ENCODE data around the gene HYDIN. TPM values are rescaled to one million over a fixed set of nuclear protein-coding genes. Genes with fewer than 3 reads are reported as not detected.
"Not testable (repeated sequence)": the region's sequence is repeated elsewhere in the genome, so short reads cannot be mapped to it uniquely, and the experiment has no call there.

The HYDIN gene
- total RNA-seq, 4 donors from 2014 or later: 0.40 to 1.1 (median 0.47) TPM; not detected in 1

- not testable (repeated sequence) for H3K9me3 ChIP-seq; DNase-seq (ENCODE audit: low spot score in 2 of 2); H3K36me3 ChIP-seq; H3K27me3 ChIP-seq; H3K27ac ChIP-seq; H3K4me1 ChIP-seq; H3K4me3 ChIP-seq
These were observed 299.8 kb downstream of the HYDIN start for GRCh38 chr16:70930757-70931156.

- WGBS: 17% methylated on average over 5 of the region's 6 CpGs
- H3K4me3 ChIP-seq; DNase-seq (ENCODE audit: low spot score in 2 of 2): not testable (repeated sequence)
These were observed 308.4 kb downstream of the HYDIN start for GRCh38 chr16:70922164-70922563.

GRCh38 chr16:70920661-70921060 lies 309.9 kb downstream of the HYDIN start:
- H3K9me3 ChIP-seq; H3K4me3 ChIP-seq; DNase-seq (ENCODE audit: low spot score in 2 of 2); H3K27me3 ChIP-seq; H3K4me1 ChIP-seq; H3K36me3 ChIP-seq; H3K27ac ChIP-seq: not testable (repeated sequence)
- whole genome bisulfite sequencing: 89% methylated on average over 20 of the region's 22 CpGs

More at GRCh38 chr16:70922164-70922563, 308.4 kb downstream of the HYDIN start:
- H3K4me1 ChIP-seq, H3K27ac ChIP-seq, H3K9me3 ChIP-seq, H3K27me3 ChIP-seq, H3K36me3 ChIP-seq: not testable (repeated sequence)

- not testable (repeated sequence) for H3K9me3 ChIP-seq; H3K4me1 ChIP-seq; H3K27ac ChIP-seq; DNase-seq (ENCODE audit: low spot score in 2 of 2); H3K4me3 ChIP-seq; H3K27me3 ChIP-seq; H3K36me3 ChIP-seq
- WGBS: no CpG with 5 or more reads among the region's 1 CpG
These were observed 342.3 kb downstream of the HYDIN start for GRCh38 chr16:70888208-70888607.

GRCh38 chr16:70884652-70885051 lies 345.9 kb downstream of the HYDIN start:
- 79% methylated on average over 3 of the region's 4 CpGs for WGBS

GRCh38 chr16:70882311-70882710 lies 348.2 kb downstream of the HYDIN start:
- not testable (repeated sequence) for H3K4me3 ChIP-seq; DNase-seq (ENCODE audit: low spot score in 2 of 2); H3K36me3 ChIP-seq; H3K4me1 ChIP-seq; H3K27ac ChIP-seq; H3K9me3 ChIP-seq; H3K27me3 ChIP-seq
- WGBS: 92% methylated on average over 2 of the region's 8 CpGs

More at GRCh38 chr16:70884652-70885051, 345.9 kb downstream of the HYDIN start:
- not testable (repeated sequence) for H3K27me3 ChIP-seq; H3K4me1 ChIP-seq; H3K36me3 ChIP-seq; H3K4me3 ChIP-seq; H3K9me3 ChIP-seq; DNase-seq (ENCODE audit: low spot score in 2 of 2); H3K27ac ChIP-seq

- not testable (repeated sequence) for H3K9me3 ChIP-seq; H3K36me3 ChIP-seq; H3K4me3 ChIP-seq; H3K27me3 ChIP-seq; H3K4me1 ChIP-seq; H3K27ac ChIP-seq; DNase-seq (ENCODE audit: low spot score in 2 of 2)
- WGBS: 51% methylated on average over 5 of the region's 5 CpGs
These were observed 352.6 kb downstream of the HYDIN start for GRCh38 chr16:70877895-70878294.

GRCh38 chr16:70876442-70876841 lies 354.1 kb downstream of the HYDIN start:
- H3K27ac ChIP-seq; DNase-seq (ENCODE audit: low spot score in 2 of 2); H3K4me1 ChIP-seq; H3K27me3 ChIP-seq; H3K4me3 ChIP-seq; H3K9me3 ChIP-seq; H3K36me3 ChIP-seq: not testable (repeated sequence)
- WGBS: no CpG with 5 or more reads among the region's 1 CpG

GRCh38 chr16:70864698-70865097 lies 365.8 kb downstream of the HYDIN start:
- 59% methylated on average over 5 of the region's 5 CpGs for WGBS
- not testable (repeated sequence) for H3K9me3 ChIP-seq; H3K27ac ChIP-seq; H3K4me3 ChIP-seq; DNase-seq (ENCODE audit: low spot score in 2 of 2); H3K36me3 ChIP-seq; H3K27me3 ChIP-seq; H3K4me1 ChIP-seq

- not testable (repeated sequence) for H3K4me1 ChIP-seq; H3K4me3 ChIP-seq; H3K36me3 ChIP-seq; H3K27me3 ChIP-seq; H3K9me3 ChIP-seq; H3K27ac ChIP-seq; DNase-seq (ENCODE audit: low spot score in 2 of 2)
- WGBS: 40% methylated on average over 1 of the region's 9 CpGs
These were observed 368.5 kb downstream of the HYDIN start for GRCh38 chr16:70861996-70862395.

GRCh38 chr16:70851299-70851698 lies 379.2 kb downstream of the HYDIN start:
- H3K27ac ChIP-seq; H3K36me3 ChIP-seq; H3K4me1 ChIP-seq; H3K4me3 ChIP-seq; DNase-seq (ENCODE audit: low spot score in 2 of 2); H3K27me3 ChIP-seq; H3K9me3 ChIP-seq: not testable (repeated sequence)
- WGBS: 43% methylated on average over 4 of the region's 4 CpGs

GRCh38 chr16:70823498-70824118 lies 406.9 kb downstream of the HYDIN start:
- not testable (repeated sequence) for H3K4me1 ChIP-seq; H3K27ac ChIP-seq; DNase-seq (ENCODE audit: low spot score in 2 of 2); H3K4me3 ChIP-seq; H3K9me3 ChIP-seq; H3K36me3 ChIP-seq; H3K27me3 ChIP-seq
- WGBS: 76% methylated on average over 3 of the region's 4 CpGs

- no CpG with 5 or more reads among the region's 2 CpGs for WGBS
- H3K4me3 ChIP-seq; H3K36me3 ChIP-seq; H3K4me1 ChIP-seq; H3K27me3 ChIP-seq; DNase-seq (ENCODE audit: low spot score in 2 of 2); H3K9me3 ChIP-seq; H3K27ac ChIP-seq: not testable (repeated sequence)
These were observed 407.8 kb downstream of the HYDIN start for GRCh38 chr16:70822734-70823133.

GRCh38 chr16:70818088-70818487 lies 412.4 kb downstream of the HYDIN start:
- not testable (repeated sequence) for H3K27ac ChIP-seq; DNase-seq (ENCODE audit: low spot score in 2 of 2); H3K27me3 ChIP-seq; H3K36me3 ChIP-seq; H3K4me1 ChIP-seq; H3K9me3 ChIP-seq; H3K4me3 ChIP-seq
- WGBS: 70% methylated on average over 3 of the region's 13 CpGs

All from suprapubic skin (tissue), 4 donors.